COR-L47 (cell line): ENCODE results near the gene CDC34.
A peak's percentile ranks its signal among the peaks of the same experiment; 100 is the strongest.

Source experiments
- DNase-seq: peaks from one replicate; lab custom pipeline; 2025; lab: John Stamatoyannopoulos, UW

CDC34 gene

DNA sequence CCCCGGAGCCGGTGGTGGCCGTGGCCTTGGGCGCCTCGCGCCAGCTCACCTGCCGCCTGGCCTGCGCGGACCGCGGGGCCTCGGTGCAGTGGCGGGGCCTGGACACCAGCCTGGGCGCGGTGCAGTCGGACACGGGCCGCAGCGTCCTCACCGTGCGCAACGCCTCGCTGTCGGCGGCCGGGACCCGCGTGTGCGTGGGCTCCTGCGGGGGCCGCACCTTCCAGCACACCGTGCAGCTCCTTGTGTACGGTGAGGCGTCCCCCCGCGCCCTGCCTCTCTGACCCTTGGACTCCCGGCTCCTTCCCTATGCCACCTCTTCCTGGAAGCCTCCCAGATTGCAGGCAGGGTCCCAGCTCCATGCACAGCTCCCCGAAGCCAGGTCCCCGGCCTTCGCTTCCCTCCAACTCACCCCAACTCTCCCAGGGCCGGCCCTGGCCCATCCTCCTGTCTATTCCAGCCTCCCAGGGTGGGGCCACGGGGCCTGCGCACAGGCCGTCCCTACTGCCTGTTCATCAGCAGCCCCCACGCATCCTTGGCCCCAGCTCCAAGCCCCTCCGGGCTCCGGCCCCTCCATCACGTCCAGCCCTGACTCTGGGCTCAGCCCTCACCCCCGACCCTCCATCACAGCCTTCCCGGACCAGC, 33.6 kb upstream of the CDC34 start:
- DNase-seq, result no peak

DNA sequence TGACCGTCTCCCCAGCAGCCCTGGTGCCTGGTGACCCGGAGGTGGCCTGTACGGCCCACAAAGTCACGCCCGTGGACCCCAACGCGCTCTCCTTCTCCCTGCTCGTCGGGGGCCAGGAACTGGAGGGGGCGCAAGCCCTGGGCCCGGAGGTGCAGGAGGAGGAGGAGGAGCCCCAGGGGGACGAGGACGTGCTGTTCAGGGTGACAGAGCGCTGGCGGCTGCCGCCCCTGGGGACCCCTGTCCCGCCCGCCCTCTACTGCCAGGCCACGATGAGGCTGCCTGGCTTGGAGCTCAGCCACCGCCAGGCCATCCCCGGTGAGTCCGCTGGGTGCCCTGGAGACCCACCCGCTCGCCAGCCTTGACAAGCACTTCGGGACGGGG, 33.1 kb upstream of the CDC34 start:
- DNase-seq, result no peak

- DNase-seq, result no peak
Measured at GRCh38 chr19:498977-499623, 32.5 kb upstream of the CDC34 start.

- DNase-seq, result no peak
Measured at GRCh38 chr19:501646-502045, 29.9 kb upstream of the CDC34 start.

- no peak for DNase-seq
Measured at GRCh38 chr19:504616-505015, 26.9 kb upstream of the CDC34 start.

DNA sequence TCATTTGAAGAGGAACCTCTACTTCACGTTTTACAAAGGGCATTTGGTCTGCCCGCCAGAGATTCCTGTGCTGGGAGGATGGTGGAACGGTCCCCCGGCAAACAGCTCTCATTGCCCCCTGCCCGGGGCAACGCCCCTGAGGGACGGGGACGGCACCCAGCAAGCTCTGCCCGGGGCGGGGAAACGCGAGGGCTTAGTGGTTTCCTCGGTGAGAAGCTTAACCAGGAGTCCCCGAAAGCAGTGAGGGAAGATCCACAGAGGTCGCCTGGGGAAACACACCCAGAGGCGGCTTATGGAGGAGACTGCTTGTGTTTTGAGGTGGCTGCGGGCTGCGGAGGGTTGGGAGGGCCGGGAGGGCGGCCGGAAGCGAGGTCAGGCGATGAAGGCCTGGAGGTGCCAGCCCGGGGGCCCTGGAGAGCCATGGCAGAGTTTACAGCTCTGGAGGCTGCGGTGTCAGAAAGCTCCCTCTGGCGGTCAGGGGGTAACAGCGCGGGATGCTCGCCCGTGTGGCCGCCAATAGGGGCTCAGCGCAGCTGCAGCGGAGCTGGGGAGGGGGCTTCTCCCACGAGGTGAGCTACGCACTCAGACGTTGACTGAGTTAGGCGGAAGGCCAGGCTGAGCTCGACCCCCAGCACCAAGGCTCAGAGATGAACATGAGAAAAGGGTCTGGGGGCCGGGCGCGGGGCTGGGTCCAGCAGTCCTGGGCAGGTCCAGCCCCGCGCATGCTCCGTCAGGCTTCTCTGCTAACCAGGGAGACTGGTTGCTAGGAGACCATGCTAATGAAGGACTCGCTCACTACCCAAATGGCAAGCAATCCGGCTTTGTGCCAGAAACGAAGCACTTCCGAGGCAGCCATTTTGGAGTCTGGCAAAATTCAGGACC, 24.9 kb upstream of the CDC34 start:
- DNase-seq, result peak; percentile 100

DNA sequence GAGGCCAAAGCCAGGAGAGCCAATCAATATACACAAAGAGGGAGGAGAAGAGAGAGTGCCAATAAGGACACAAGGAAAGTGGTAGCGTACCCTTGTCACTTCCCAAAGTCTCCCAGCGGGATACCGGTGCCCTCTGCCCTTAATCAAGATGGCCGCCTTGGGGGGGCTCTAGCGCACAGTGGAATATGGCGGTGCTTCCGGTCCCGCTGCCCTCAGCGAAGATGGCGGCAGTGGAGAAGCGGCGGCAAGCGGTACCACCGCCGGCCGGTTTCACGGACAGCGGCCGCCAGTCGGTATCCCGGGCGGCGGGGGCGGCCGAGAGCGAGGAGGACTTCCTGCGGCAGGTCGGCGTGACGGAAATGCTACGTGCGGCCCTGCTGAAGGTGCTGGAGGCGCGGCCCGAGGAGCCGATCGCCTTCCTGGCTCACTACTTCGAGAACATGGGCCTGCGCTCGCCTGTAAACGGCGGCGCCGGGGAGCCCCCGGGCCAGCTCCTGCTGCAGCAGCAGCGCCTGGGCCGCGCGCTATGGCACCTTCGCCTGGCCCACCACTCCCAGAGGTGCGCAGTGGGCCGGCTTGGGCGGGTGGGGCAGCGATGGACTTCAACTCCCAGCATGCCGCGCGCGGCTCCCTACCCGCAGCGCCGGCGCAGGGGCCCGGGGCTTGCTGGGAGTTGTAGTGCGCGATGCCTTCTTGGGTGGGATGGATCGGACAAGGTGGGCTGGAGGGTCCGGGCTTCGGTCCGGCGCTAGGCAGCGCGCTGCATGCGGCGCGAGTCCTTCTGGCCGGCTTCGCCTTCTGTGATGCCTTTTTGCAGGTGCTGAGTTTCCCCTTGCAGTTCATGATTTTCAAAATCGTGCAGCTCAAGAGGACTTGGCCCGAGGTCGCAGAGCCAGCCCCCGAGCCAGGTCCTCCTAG, 24.0 kb upstream of the CDC34 start, which contains the start of gene TPGS1:
TSS of gene TPGS1 (plus strand) at position 212 of the 918 bp plus-strand sequence. CDS start at position 222, 10 bp downstream.
- peak; percentile 72 for DNase-seq

GRCh38 chr19:508204-509150, 23.1 kb upstream of the CDC34 start:
- DNase-seq, result no peak

GRCh38 chr19:510606-511100, 20.9 kb upstream of the CDC34 start:
- DNase-seq, result peak; percentile 88

- peak; percentile 97 for DNase-seq
Measured at GRCh38 chr19:511101-511851, 20.3 kb upstream of the CDC34 start.

DNA sequence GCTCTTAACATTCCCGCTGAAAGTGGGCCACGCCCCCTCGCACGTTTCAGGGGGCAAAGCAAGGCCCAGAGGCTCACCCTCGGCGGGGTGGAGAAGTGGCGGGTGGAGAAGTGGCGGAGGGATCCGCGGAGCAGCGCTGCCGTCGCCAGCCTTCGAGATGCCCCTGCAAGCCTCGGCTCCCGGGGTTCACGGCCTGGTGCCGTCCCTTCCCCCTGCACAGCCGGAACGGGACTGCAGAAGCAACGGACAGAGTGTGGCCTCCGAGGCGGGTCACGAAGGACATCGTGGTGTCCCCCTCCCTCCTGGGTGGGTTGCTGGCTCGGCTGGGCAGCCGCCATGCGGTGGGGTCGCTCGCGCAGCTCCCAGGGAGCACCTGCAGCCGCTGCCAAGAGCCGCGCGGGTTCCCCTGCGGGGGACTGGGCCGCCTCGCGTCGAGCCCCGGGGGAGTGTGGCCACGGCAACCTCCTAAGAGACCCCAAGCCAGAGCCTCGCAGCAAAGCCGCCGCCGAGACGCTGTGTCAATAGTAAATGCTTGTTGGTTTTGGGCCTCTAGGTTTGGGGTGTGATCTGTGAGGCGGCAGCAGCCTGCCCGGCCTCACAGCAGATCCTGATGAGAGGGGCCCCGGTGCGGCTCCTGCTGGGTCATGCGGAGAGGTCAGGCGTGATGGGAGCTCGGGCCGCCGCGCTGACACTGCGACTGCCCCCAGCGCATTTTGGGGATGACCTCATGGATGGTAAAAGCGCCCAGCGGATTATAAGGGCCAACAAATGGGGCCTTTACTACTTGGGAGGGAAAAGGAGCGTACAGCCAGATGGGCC, 18.8 kb upstream of the CDC34 start:
- DNase-seq, result no peak

- DNase-seq, result no peak
Measured at GRCh38 chr19:513368-514165, 18.0 kb upstream of the CDC34 start.

DNA sequence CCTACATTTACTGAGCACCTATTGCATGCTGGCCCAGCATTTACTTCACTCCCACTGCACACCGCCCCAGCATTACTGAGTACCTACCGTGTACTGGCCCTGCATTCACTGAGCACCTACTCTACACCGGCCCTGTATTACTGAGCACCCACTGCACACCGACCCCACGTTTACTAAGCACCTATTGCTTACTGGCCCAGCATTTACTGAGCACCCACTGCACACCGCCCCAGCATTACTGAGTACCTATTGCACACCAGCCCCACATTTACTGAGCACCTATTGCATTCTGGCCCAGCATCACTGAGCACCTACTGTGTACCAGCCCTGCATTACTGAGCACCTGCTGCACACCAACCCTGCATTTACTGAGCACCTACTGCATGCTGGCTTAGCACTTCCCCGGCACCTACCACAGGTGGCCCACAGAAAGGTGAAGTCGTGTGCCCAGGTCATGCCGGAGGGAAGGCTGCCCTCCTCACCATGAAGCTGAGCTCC, 17.3 kb upstream of the CDC34 start:
- no peak for DNase-seq

DNA sequence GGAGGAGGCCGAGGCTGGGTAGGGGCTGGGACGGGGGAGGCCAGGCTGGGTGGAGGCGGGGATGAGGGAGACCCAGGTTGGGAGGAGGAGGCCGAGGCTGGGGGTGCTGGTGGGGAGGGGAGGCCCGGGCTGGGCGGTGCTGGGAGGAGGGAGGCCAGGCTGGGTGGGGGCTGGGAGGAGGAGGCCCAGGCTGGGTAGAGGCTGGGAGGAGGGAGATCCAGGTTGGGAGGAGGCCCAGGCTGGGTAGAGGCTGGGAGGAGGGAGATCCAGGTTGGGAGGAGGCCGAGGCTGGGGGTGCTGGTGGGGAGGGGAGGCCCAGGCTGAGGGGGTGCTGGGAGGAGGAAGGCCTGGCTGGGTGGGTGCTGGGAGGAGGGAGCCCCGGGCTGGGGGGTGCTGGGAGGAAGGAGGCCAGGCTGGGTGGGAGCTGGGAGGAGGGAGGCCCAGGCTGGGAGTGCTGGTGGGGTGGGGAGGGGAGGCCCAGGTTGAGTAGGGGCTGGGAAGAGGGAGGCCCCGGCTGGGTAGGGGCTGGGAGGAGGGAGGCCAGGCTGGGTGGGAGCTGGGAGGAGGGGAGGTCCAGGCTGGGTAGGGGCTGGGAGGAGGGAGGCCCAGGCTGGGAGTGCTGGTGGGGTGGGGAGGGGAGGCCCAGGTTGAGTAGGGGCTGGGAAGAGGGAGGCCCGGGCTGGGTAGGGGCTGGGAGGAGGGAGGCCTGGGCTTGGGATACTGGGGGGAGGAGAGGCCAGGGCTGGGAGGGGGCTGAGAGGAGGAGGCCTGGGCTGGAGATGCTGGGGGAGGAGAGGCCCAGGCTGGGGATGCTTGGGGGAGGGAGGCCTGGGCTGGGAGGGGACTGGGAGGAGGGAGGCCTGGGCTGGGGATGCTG, 13.6 kb upstream of the CDC34 start:
- no peak for DNase-seq

- DNase-seq, result no peak
Measured at GRCh38 chr19:518598-519231, 12.8 kb upstream of the CDC34 start.

DNA sequence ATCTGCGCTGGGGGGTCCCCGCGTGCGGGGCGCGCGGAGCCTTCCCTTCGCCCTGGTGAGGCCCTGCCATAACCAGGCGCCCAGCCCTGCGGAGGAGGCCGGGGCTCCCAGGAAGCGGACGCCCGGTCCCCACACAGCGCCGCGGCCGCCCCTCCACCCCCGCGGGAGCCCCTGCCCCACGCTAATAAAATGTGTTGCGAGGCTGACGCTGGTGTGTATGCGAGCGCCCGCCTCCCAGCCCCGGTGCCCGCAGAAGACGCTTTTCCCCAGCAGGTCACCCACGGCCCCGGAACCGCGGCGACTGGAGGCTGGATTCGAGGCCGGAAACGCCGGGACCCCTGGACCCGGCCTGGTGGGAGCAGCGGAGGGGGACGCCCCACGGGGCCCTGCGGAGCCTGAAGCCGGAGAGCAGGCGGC, 12.1 kb upstream of the CDC34 start:
- no peak for DNase-seq
